Naive B cell (primary cell): ENCODE data around the gene INMT. TPM values are rescaled to one million over a fixed set of nuclear protein-coding genes. Genes with fewer than 3 reads are reported as not detected.
A peak's percentile ranks its signal among the peaks of the same experiment; 100 is the strongest.

Experiments
- ATAC-seq, 2 donors: fragments of 150-1000 bp; cut with Tn5 transposase; 2 replicates each; pipeline ENCODE4 v1.10.0; 2021; ENCODE audit warnings: low read depth in 2 of 2, mild to moderate bottlenecking in 2 of 2, moderate library complexity in 2 of 2
- DNase-seq: peaks from one replicate; pipeline ENCODE4 v3.0.0; 2022
- H3K27ac Mint-ChIP-seq, 6 donors: one replicate each; pipeline ENCODE4 v1.8.0; 2020 to 2022; ENCODE audit warnings: mild to moderate bottlenecking in 6 of 6, mixed read lengths in 6 of 6, moderate library complexity in 5 of 6, inconsistent platforms in 2 of 6
- H3K27me3 Mint-ChIP-seq, 3 donors: one replicate each; pipeline ENCODE4 v1.8.0; 2021 to 2022; ENCODE audit warnings: mixed read lengths in 3 of 3, mild to moderate bottlenecking in 1 of 3
- H3K36me3 Mint-ChIP-seq, 2 donors: one replicate each; pipeline ENCODE4 v1.8.0; 2020 to 2022; ENCODE audit warnings: mixed read lengths in 2 of 2, inconsistent platforms in 1 of 2, mild to moderate bottlenecking in 1 of 2
- H3K4me1 Mint-ChIP-seq, 3 donors: one replicate each; pipeline ENCODE4 v1.8.0; 2020 to 2022; ENCODE audit warnings: mixed read lengths in 3 of 3, inconsistent platforms in 1 of 3, mild to moderate bottlenecking in 1 of 3, moderate library complexity in 1 of 3
- H3K4me3 Mint-ChIP-seq, 8 donors: one replicate each; pipeline ENCODE4 v1.8.0; 2020 to 2022; ENCODE audit warnings: mild to moderate bottlenecking in 8 of 8, mixed read lengths in 8 of 8, moderate library complexity in 8 of 8, inconsistent platforms in 2 of 8
- H3K9me3 Mint-ChIP-seq, 7 donors: one replicate each; pipeline ENCODE4 v1.8.0; 2020 to 2022; ENCODE audit warnings: mixed read lengths in 7 of 7, mild to moderate bottlenecking in 5 of 7, inconsistent platforms in 2 of 7, moderate library complexity in 1 of 7
- polyA plus RNA-seq, 6 donors: library from polyadenylated mRNA; unstranded; fragments of 300-500 nt; fragmentation: Illumina TruSeq; gene quantifications; one replicate each; pipeline ENCODE4 v1.2.3, GENCODE V29; 2021; ENCODE audit warnings: low read depth in 6 of 6

The INMT gene
- polyA plus RNA-seq, 6 donors from 2014 or later, result 0.11 TPM; not detected in 5

DNA sequence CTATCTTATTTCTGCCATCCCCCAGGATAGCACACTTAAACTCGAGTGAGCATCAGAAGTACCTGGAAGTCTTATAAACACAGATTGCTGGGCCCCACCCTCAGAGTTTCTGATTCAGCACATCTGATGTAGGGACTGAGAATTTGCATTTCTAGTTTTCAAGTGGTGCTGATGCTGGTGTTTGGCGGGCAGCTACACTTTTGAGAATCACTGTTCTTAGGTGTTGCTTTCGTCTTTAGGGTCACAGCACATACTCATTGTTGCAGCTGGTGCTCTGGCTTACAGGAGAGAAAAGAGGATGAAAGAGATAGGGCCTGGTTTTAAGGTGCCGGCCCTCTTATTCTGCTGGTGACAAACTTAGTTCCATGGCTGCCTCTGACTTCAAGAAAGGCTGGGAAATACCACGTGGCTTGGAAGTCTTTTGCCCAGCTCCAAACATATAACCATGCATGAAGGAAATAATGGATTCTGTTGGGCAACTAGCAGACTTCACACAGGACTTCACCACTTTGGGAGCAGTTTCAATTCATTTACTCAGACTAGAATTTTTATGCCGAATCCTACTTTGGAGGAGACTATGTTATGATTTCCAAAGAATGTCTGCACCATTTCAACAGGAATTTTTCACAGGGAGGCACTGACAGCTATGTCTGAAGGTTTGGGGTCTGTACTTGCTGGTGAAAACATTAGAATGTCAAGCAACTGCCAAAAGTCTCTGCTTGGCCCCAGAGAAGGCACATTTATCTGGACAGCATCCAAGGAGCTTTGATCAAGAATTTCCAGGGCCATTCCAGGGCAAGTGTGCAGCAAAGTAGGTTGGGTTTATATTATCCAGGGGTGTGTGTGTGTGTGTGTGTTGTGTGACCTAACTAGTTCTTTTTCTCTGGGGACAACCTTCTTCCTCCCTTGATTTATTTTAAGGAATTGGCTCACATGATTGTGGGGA is 12.4 kb downstream of the INMT start:
- Mint-ChIP-seq H3K4me3 (no peak overlapping the region), H3K36me3 (no peaks in the 10 kb centered on the region), H3K4me1 (no peaks in the 10 kb centered on the region), H3K27ac (no peak overlapping the region), H3K9me3 (no peaks in the 10 kb centered on the region), H3K27me3 (peaks cover 8 to 31% (median 9%) of the 10 kb centered on the region in 3 donors)
- ATAC-seq (no peak), DNase-seq (no peak)

DNA sequence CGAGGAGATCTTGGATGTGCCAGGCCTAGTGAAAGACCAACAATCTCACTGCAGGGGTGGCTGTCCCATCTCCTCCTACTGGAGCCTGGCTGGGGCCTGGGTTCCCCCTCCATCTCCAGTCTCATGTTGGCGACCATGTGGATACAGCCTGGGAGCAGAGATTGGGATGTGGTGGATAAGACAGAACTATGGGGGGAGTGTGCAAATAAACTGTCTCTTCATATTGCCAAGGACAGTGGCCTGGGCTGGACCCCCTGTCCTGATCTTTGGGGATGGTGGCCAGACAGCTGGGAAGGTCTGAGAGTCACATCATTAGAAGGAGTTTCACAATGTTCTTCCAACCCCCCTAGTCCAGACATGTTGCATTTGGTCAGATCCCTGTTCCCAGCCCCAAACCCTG is 13.5 kb downstream of the INMT start:
- Mint-ChIP-seq H3K36me3 (no peaks in the 10 kb centered on the region), H3K27me3 (peaks cover 0 to 20% (median under 1%) of the 10 kb centered on the region in 3 donors), H3K4me3 (no peak overlapping the region), H3K9me3 (no peaks in the 10 kb centered on the region), H3K4me1 (peaks cover 0 to 2% (median 0%) of the 10 kb centered on the region in 3 donors), H3K27ac (no peak overlapping the region)
- ATAC-seq (no peak), DNase-seq (no peak)

DNA sequence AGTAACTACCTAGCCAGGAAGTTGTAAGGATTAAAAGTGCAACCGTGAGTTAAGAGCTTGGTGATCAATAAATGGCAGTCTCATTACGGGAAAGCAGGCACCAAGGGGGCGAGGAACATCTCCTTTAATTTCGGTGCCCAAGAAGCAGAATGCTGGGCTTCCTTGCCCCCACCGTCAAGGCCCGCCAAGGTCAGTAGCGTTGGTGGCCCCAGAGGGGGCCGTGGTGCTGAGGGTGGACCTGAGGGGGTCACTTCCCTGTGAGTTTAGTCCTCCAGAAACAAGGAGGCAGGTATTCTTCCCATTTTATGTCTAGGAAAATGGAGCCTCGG is 18.9 kb downstream of the INMT start:
- H3K36me3 Mint-ChIP-seq, result no peaks in the 10 kb centered on the region
- peaks cover 0 to 9% (median 0%) of the 10 kb centered on the region in 3 donors for H3K27me3 Mint-ChIP-seq
- DNase-seq, result no peak
- H3K9me3 Mint-ChIP-seq, result no peaks in the 10 kb centered on the region
- peaks cover 5 to 11% (median 6%) of the 10 kb centered on the region in 3 donors for H3K4me1 Mint-ChIP-seq
- H3K27ac Mint-ChIP-seq, result peak overlapping the region in 3 of 6 donors; percentile 13 to 48 (median 20)
- ATAC-seq, result no peak
- H3K4me3 Mint-ChIP-seq, result peak overlapping the region; percentile 61 to 93 (median 89)

DNA sequence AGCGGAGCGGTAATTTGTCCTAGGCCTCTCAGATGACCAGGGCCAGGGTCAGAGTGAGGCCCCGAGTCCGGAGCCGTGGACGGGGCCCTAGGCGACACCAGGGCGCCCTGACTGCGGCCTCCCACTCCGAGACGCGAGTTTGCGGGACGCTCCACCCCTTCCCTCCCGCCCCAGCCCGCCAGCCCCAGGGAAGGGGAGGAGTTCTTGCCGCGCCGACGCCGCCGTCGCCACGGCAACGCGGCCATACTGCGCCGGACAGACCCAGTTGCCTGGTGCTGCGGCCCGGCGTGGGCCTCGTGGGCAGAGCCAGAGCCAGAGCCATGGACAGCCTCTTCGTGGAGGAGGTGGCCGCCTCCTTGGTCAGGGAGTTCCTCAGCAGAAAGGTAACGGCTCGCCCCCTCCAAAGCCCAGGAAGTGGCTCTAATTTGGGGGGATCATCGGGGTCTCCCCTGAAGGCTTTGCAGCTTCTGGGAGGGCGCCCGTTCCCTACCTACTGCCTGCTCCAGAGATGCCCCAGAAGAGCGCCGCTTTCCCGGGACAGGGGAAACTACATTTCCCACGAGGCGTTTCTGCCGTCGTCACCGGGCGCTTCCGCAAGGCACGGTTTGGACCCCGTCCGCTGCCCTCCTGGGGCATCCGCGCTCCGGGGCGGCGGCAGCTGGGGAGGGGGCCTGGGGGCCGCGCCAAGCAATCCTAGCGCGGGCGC is 19.4 kb downstream of the INMT start, which contains the start of gene MINDY4:
MINDY4 (plus strand) TSS at position 244 of the 706 bp plus-strand sequence; CDS start at position 321, 77 bp downstream.
- H3K36me3 Mint-ChIP-seq, result no peaks in the 10 kb centered on the region

DNA sequence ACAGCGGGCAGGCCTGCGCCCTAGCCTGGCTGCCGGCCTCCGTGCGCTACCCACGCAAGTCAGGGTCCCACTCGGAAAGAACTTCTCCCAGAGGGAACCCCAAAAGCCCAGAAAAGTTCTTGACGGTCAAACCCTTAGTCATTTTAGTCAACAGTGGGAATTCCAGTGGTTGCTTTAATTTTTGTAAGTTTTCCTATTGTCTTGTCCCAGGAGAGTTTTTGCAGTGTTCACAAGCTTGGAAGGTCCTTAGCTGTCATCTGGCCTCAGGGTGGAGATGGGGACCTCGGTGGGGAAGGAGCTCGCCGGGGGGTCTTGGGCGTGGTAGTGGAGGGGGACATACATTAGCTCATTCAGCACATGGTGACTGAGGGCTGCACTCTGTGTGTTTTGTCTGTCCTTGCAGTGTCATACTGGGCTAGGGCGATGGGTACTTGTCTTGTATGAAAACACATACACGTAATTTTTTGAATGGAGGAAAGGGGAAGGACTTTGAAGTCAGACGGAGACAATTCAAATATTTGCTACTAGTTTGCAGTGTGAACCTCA is 20.0 kb downstream of the INMT start:
- H3K27me3 Mint-ChIP-seq, result peaks cover 0 to 8% (median 0%) of the 10 kb centered on the region in 3 donors
- H3K4me1 Mint-ChIP-seq, result peaks cover 5 to 11% (median 6%) of the 10 kb centered on the region in 3 donors
- peak overlapping the region in 5 of 6 donors; percentile 42 to 86 (median 83) for H3K27ac Mint-ChIP-seq
- peak; percentile 25 for ATAC-seq
- no peaks in the 10 kb centered on the region for H3K36me3 Mint-ChIP-seq
- DNase-seq, result no peak
- no peaks in the 10 kb centered on the region for H3K9me3 Mint-ChIP-seq
- peak overlapping the region; percentile 83 to 93 (median 89) for H3K4me3 Mint-ChIP-seq

More for the DNA sequence above, 19.4 kb downstream of the INMT start, which contains the start of gene MINDY4:
- peak within 1 kb of the TSS; percentile 20 to 86 (median 79) for H3K27ac Mint-ChIP-seq
- no peaks in the 10 kb centered on the region for H3K9me3 Mint-ChIP-seq
- DNase-seq (peak; percentile 37), ATAC-seq (peak; percentile 85 to 88)
- H3K27me3 Mint-ChIP-seq, result peaks cover 0 to 9% (median 0%) of the 10 kb centered on the region in 3 donors
- H3K4me3 Mint-ChIP-seq, result peak within 1 kb of the TSS; percentile 83 to 93 (median 89)
- H3K4me1 Mint-ChIP-seq, result peaks cover 5 to 11% (median 6%) of the 10 kb centered on the region in 3 donors

DNA sequence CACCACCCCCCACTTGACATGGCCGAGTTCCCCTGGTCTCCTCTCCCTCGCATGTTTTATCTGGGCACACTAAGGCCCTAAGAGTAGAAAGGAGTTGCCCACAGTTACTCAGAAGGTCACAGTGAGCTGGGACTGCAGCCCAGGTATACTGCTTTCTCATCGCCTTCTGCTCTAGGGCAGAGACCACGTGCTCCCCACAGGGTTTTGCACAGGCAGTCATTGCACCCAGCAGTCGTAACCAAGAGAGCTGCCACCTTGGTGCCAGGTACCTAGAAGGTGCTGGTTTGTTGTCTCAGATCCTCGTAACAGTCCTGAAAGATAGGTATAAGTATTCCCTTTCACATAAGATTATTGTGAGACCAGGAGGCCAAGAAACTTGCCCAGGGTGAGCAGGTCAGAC is 21.0 kb downstream of the INMT start:
- Mint-ChIP-seq H3K9me3 (no peaks in the 10 kb centered on the region), H3K36me3 (no peaks in the 10 kb centered on the region), H3K27ac (no peak overlapping the region), H3K4me3 (no peak overlapping the region), H3K27me3 (no peaks in the 10 kb centered on the region), H3K4me1 (peaks cover 5 to 11% (median 6%) of the 10 kb centered on the region in 3 donors)
- DNase-seq, result no peak
- no peak for ATAC-seq

DNA sequence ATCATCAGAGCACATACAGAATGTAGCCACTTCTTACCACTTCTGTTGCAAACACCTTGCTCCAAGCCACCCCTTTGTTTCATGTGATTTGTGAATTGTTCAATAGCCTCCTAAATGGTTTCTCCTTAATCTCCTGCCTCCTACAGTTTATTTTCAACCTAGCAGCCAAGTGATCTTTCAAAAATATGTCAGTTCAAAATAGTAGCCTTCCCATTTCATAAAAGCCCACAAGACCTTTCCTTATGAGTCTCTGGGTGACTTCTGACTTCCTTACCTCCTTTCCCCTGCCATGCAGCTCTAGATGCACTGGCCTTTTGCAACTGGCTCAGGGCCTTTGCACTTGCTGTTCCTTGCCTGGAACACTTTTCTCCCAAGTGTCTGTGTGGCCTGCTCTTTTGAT is 24.1 kb downstream of the INMT start:
- Mint-ChIP-seq H3K4me3 (no peak overlapping the region), H3K9me3 (no peaks in the 10 kb centered on the region)

DNA sequence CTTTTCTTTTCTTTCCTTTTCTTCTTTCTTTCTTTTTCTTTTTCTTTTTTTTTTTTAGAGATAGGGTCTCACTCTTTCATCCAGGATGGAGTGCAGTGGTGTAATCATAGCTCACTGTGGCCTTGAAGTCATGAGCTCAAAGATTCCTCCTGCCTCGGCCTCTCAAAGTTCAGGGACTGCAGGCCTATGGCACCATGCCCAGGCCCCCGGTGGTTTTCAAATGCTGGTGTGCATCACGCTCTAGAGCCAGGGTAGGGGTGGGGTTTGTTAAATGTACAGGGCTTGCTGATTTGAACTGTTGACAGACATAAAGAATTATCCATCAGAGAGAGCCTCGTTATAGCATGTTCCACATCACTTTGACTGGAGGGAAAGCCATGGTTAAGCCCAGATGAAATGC is 25.0 kb downstream of the INMT start:
- ATAC-seq, result no peak
- Mint-ChIP-seq H3K9me3 (no peaks in the 10 kb centered on the region), H3K36me3 (no peaks in the 10 kb centered on the region), H3K27ac (no peak overlapping the region), H3K4me1 (peaks cover 3 to 4% (median 4%) of the 10 kb centered on the region in 3 donors), H3K27me3 (no peaks in the 10 kb centered on the region), H3K4me3 (no peak overlapping the region)
- DNase-seq, result no peak

More for the DNA sequence above, 24.1 kb downstream of the INMT start:
- no peaks in the 10 kb centered on the region for H3K27me3 Mint-ChIP-seq
- no peak overlapping the region for H3K27ac Mint-ChIP-seq
- H3K36me3 Mint-ChIP-seq, result no peaks in the 10 kb centered on the region
- peaks cover 5 to 6% (median 6%) of the 10 kb centered on the region in 3 donors for H3K4me1 Mint-ChIP-seq
- ATAC-seq (no peak), DNase-seq (no peak)

DNA sequence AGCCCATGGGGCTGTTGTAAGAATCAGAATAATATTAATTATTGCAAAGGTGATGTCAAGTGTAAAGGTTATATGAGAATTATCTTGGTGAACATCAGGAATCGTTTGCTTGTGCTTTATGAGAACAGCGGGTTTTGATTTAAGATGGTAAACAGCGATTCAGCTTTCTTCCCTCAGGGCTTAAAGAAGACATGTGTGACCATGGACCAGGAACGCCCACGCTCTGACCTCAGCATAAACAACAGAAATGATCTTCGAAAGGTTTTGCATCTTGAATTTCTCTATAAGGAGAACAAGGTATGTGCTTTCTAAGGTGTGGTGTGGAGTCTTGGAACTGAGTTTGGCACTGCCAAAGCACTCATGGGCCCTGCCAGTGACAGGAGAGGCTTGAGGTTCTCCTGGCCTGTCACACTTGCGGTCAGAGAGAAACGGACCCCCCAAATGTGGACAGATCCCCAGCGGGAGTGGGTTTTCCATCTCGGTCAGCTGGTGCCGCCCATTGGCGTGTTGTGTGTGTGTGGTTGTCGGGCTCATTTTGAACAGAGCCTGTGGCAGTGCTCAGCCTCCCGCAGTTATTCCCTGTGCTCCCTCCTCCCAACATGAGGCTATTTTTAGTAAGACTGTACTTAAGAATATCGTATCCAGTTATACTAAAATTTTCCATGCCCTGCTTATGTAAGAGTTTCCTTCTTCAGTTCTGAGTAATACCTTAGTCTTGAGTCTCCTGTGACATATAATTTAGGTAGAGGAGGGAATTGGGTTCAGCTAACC is 26.5 kb downstream of the INMT start:
- DNase-seq (no peak), ATAC-seq (no peak)
- H3K36me3 Mint-ChIP-seq, result no peaks in the 10 kb centered on the region
- H3K27ac Mint-ChIP-seq, result no peak overlapping the region
- H3K9me3 Mint-ChIP-seq, result no peaks in the 10 kb centered on the region
- H3K4me3 Mint-ChIP-seq, result no peak overlapping the region
- no peaks in the 10 kb centered on the region for H3K27me3 Mint-ChIP-seq
- H3K4me1 Mint-ChIP-seq, result no peaks in the 10 kb centered on the region

DNA sequence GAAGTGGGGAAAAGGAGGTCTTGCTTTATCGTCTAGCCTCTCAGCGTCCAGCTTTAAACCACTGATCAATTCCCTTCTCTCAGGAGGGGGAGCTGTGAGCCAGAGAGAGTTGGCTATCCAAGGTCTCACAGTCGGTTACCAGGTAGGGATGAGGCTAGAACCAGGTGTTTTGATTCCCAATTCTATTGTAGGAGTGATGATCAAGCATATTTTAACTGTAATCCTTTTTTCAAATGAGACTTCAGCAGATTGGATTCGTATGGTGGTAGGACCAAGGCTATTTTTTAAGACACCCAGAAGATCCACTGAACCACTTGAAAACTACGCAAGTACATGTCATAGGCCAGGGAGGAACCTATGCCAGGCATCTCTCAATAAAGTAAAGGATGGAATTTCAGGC is 27.6 kb downstream of the INMT start:
- Mint-ChIP-seq H3K4me3 (no peak overlapping the region), H3K27ac (no peak overlapping the region), H3K36me3 (no peaks in the 10 kb centered on the region), H3K4me1 (no peaks in the 10 kb centered on the region), H3K9me3 (no peaks in the 10 kb centered on the region), H3K27me3 (no peaks in the 10 kb centered on the region)
- DNase-seq (no peak), ATAC-seq (no peak)

DNA sequence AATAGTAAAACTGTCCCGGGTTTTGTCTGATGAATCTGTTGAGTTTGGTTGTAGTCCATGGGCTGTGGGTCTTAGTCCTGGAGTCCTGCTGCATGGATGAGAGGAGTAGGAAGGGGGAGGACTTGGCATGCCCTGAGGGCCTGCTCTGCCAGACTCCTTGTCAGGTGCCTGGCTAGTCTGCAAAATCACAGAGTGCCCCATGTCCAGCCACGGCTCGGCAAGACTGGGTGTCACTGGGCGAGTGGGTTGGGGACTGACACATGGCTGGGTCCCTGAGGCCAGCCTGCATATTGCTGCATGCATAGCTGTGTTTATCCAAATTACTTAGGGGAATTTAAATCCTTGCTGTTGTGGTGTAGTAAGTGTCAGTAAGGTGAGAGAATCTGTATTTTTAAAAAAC is 29.0 kb downstream of the INMT start:
- Mint-ChIP-seq H3K4me1 (no peaks in the 10 kb centered on the region), H3K27ac (peak overlapping the region in 1 of 6 donors; percentile 7), H3K36me3 (no peaks in the 10 kb centered on the region), H3K4me3 (no peak overlapping the region), H3K27me3 (no peaks in the 10 kb centered on the region), H3K9me3 (no peaks in the 10 kb centered on the region)
- no peak for ATAC-seq
- no peak for DNase-seq

DNA sequence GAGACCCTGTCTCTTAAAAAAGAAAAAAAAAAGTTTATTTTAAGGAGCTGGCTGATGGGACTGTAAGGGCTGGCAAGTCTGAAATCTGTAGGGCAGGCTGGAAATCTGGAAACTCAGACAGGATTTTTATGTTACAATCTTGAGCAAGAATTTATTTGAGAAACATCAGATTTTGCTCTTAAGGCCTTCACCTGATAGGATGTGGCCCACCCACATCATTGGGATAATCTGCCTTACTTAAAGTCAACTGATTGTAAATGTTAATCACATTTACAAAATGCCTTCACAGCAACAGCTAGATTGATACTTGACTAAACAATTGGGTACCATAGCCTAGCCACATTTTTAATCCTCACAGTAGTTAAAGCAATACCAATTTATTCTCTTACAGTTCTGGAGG is 30.8 kb downstream of the INMT start:
- DNase-seq (no peak), ATAC-seq (no peak)
- Mint-ChIP-seq H3K4me1 (no peaks in the 10 kb centered on the region), H3K27ac (no peak overlapping the region), H3K36me3 (no peaks in the 10 kb centered on the region), H3K27me3 (no peaks in the 10 kb centered on the region), H3K9me3 (no peaks in the 10 kb centered on the region), H3K4me3 (no peak overlapping the region)

DNA sequence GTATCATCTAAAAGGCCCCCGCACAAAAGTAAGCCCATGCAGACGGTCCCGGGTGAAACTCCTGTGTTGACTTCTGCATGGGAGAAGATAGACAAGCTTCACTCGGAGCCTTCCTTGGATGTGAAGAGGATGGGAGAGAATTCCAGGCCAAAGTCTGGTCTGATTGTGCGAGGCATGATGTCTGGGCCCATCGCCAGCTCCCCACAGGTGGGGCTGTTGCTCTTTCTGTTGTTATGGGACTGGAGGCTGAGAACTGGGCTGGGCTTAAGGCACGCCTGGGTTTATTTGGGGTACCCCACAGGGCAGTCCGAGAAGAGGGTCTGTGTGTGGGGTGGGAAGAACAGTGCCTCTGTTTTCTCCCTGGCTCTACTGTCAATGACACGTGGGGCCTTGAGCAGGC is 33.9 kb downstream of the INMT start:
- H3K27me3 Mint-ChIP-seq, result no peaks in the 10 kb centered on the region
- ATAC-seq, result no peak
- H3K36me3 Mint-ChIP-seq, result no peaks in the 10 kb centered on the region
- no peaks in the 10 kb centered on the region for H3K4me1 Mint-ChIP-seq
- H3K27ac Mint-ChIP-seq, result no peak overlapping the region
- no peak overlapping the region for H3K4me3 Mint-ChIP-seq
- no peak for DNase-seq
- H3K9me3 Mint-ChIP-seq, result no peaks in the 10 kb centered on the region
